HEK293 (cell line): Measurements from ENCODE around the gene RAD17.

Experiments
- CTCF ChIA-PET: fragments of 350-600 bp; formaldehyde crosslinking; extraction: SDS; loops from one replicate; lab custom pipeline; 2021; ENCODE audit warnings: antibody characterized with exemption; lab: Yijun Ruan, JAX
- POLR2A ChIA-PET: fragments of 300-600 bp; formaldehyde crosslinking; extraction: SDS; loops from one replicate; lab custom pipeline; 2020; ENCODE audit warnings: antibody characterized with exemption, inconsistent platforms; lab: Yijun Ruan, JAX
- H3K27ac ChIP-seq: fragments of 200-500 bp; sonication (Bioruptor generic); 2 replicates; pipeline ENCODE4 v1.5.1; 2014; ENCODE audit warnings: low read depth, low read length, control low read depth, inconsistent platforms; ENCODE audit errors: extremely low read depth
- H3K36me3 ChIP-seq, 2 experiments: fragments of 200-500 bp in 1 of 2; sonication (Bioruptor generic) in 1 of 2; 1 replicate in 1 of 2; 2 replicates in 1 of 2; pipeline ENCODE4 v1.5.1; 2014 to 2017; ENCODE audit warnings: inconsistent platforms in 2 of 2, low read length in 2 of 2; ENCODE audit not compliant: control insufficient read depth in 2 of 2, insufficient read depth in 1 of 2
- H3K4me1 ChIP-seq: fragments of 200-500 bp; sonication (Bioruptor generic); 2 replicates; pipeline ENCODE4 v1.5.1; 2014; ENCODE audit warnings: mild to moderate bottlenecking, low read length, inconsistent platforms; ENCODE audit not compliant: control insufficient read depth, insufficient read depth
- H3K4me3 ChIP-seq: 2 replicates; pipeline ENCODE4 v1.5.1; 2011; ENCODE audit warnings: low read depth, mild to moderate bottlenecking, control low read depth, low read length, moderate library complexity
- H3K9me3 ChIP-seq: fragments of 200-500 bp; sonication (Bioruptor generic); 2 replicates; pipeline ENCODE4 v1.5.1; 2014; ENCODE audit warnings: low read depth, low read length, inconsistent platforms; ENCODE audit not compliant: control insufficient read depth, insufficient read depth
- SALL2 ChIP-seq: fragments of 450-650 bp; formaldehyde crosslinking; IDR thresholded peaks from 2 replicates; pipeline ENCODE4 v1.5.0; 2017; ENCODE audit warnings: missing biosample characterization, mild to moderate bottlenecking, missing genetic modification characterization, borderline replicate concordance
- ZBTB17 ChIP-seq: fragments of 450-650 bp; formaldehyde crosslinking; IDR thresholded peaks from 2 replicates; pipeline ENCODE4 v1.5.1; 2016; ENCODE audit warnings: missing biosample characterization, missing genetic modification characterization
- ZBTB20 ChIP-seq: fragments of 450-650 bp; formaldehyde crosslinking; IDR thresholded peaks from 2 replicates; pipeline ENCODE4 v1.5.1; 2016; ENCODE audit warnings: missing biosample characterization, missing genetic modification characterization
- ZBTB7A ChIP-seq: fragments of 450-650 bp; formaldehyde crosslinking; IDR thresholded peaks from 2 replicates; pipeline ENCODE4 v1.5.1; 2016; ENCODE audit warnings: low read depth, missing biosample characterization, missing genetic modification characterization
- ZNF121 ChIP-seq: fragments of 450-650 bp; formaldehyde crosslinking; IDR thresholded peaks from 2 replicates; pipeline ENCODE4 v1.5.1; 2016; ENCODE audit warnings: missing biosample characterization, missing genetic modification characterization
- ZNF157 ChIP-seq: fragments of 450-650 bp; formaldehyde crosslinking; IDR thresholded peaks from 2 replicates; pipeline ENCODE4 v1.5.1; 2016; ENCODE audit warnings: missing biosample characterization, missing genetic modification characterization
- ZNF311 ChIP-seq: fragments of 450-650 bp; formaldehyde crosslinking; IDR thresholded peaks from 2 replicates; pipeline ENCODE4 v1.5.1; 2017; ENCODE audit warnings: missing biosample characterization, missing genetic modification characterization, borderline replicate concordance
- ZNF324 ChIP-seq: fragments of 450-650 bp; formaldehyde crosslinking; IDR thresholded peaks from 2 replicates; pipeline ENCODE4 v1.5.1; 2016; ENCODE audit warnings: missing biosample characterization, missing genetic modification characterization
- ZNF558 ChIP-seq: fragments of 450-650 bp; formaldehyde crosslinking; IDR thresholded peaks from 2 replicates; pipeline ENCODE4 v1.5.1; 2016; ENCODE audit warnings: missing biosample characterization, missing genetic modification characterization
- ZNF658 ChIP-seq: fragments of 450-650 bp; formaldehyde crosslinking; IDR thresholded peaks from 2 replicates; pipeline ENCODE4; 2016; ENCODE audit warnings: missing biosample characterization, missing genetic modification characterization
- ZNF776 ChIP-seq: fragments of 450-650 bp; formaldehyde crosslinking; IDR thresholded peaks from 2 replicates; pipeline ENCODE4 v1.5.0; 2017; ENCODE audit warnings: missing biosample characterization, missing genetic modification characterization, borderline replicate concordance
- TF ChIP-seq, protein P1 (sequence below): fragments of 450-650 bp; formaldehyde crosslinking; IDR thresholded peaks from 2 replicates; pipeline ENCODE4 v1.5.1; 2016; ENCODE audit warnings: missing biosample characterization, missing genetic modification characterization
- TF ChIP-seq, protein P2 (sequence below): fragments of 450-650 bp; formaldehyde crosslinking; IDR thresholded peaks from 2 replicates; pipeline ENCODE4 v1.5.1; 2016; ENCODE audit warnings: missing biosample characterization, missing genetic modification characterization
- TF ChIP-seq, protein P3 (sequence below): fragments of 450-650 bp; formaldehyde crosslinking; IDR thresholded peaks from 2 replicates; pipeline ENCODE4 v1.5.1; 2017; ENCODE audit warnings: missing biosample characterization, missing genetic modification characterization
- TF ChIP-seq, protein P4 (sequence below): fragments of 450-650 bp; formaldehyde crosslinking; IDR thresholded peaks from 2 replicates; pipeline ENCODE4 v1.5.0; 2017; ENCODE audit warnings: missing biosample characterization, missing genetic modification characterization, borderline replicate concordance
- TF ChIP-seq, protein P5 (sequence below): fragments of 450-650 bp; formaldehyde crosslinking; IDR thresholded peaks from 2 replicates; pipeline ENCODE4 v1.5.1; 2017; ENCODE audit warnings: missing biosample characterization, missing genetic modification characterization

The RAD17 gene

DNA sequence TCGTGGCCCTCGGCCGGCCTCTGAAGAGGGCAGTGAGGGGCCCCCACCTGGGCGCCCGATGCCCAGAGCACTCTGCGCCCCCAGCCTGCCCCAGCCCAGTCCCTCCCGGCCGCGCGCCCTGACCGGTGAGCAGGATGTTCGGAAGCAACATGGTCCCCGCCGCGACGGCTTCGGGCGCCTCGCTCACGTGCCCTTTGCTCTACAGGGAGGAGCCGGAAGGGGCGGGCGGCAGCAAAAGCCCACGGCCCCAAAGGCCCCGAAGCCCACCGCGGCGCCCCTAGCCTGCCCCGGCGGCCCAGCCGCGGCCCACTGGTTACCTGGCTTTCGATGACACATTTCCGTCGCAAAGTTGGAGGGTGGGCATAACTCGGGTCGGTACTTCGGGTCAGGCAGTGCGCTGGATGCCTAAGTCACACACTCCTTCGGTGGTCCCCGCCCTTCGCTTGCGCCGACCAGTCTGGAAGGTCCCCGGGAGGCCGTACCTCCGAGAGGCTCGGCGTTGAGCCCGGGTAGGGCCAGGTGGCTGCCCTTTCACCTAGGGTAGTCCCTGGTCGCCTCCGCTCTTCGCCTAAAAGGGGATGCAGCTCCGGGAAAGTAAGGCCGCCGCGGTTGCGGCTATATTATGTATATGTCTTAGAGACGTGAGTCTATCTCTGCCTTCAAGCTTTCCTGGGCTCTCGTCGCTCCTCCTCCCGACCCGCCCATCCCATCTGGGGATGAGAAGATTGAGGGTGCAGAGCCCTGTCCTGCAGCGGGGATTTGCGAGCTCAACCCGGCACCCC, at the start of gene RAD17, which contains the start of the genes AK6 and TAF9 (continued):
- TF ChIP-seq, protein P1, sequence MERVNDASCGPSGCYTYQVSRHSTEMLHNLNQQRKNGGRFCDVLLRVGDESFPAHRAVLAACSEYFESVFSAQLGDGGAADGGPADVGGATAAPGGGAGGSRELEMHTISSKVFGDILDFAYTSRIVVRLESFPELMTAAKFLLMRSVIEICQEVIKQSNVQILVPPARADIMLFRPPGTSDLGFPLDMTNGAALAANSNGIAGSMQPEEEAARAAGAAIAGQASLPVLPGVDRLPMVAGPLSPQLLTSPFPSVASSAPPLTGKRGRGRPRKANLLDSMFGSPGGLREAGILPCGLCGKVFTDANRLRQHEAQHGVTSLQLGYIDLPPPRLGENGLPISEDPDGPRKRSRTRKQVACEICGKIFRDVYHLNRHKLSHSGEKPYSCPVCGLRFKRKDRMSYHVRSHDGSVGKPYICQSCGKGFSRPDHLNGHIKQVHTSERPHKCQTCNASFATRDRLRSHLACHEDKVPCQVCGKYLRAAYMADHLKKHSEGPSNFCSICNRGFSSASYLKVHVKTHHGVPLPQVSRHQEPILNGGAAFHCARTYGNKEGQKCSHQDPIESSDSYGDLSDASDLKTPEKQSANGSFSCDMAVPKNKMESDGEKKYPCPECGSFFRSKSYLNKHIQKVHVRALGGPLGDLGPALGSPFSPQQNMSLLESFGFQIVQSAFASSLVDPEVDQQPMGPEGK (tag by site-specific recombination), result peak; percentile 95
- TF ChIP-seq ZBTB20 (peak; percentile 87), ZNF157 (tag by site-specific recombination) (no peak), ZBTB7A (tag by site-specific recombination) (peak; percentile 99), ZNF121 (tag by site-specific recombination) (no peak), ZNF558 (tag by site-specific recombination) (no peak), SALL2 (no peak), ZNF324 (peak; percentile 74), ZNF658 (no peak), ZNF311 (tag by site-specific recombination) (no peak)
- TF ChIP-seq, protein P2, sequence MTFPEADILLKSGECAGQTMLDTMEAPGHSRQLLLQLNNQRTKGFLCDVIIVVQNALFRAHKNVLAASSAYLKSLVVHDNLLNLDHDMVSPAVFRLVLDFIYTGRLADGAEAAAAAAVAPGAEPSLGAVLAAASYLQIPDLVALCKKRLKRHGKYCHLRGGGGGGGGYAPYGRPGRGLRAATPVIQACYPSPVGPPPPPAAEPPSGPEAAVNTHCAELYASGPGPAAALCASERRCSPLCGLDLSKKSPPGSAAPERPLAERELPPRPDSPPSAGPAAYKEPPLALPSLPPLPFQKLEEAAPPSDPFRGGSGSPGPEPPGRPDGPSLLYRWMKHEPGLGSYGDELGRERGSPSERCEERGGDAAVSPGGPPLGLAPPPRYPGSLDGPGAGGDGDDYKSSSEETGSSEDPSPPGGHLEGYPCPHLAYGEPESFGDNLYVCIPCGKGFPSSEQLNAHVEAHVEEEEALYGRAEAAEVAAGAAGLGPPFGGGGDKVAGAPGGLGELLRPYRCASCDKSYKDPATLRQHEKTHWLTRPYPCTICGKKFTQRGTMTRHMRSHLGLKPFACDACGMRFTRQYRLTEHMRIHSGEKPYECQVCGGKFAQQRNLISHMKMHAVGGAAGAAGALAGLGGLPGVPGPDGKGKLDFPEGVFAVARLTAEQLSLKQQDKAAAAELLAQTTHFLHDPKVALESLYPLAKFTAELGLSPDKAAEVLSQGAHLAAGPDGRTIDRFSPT (tag by site-specific recombination), result no peak
- TF ChIP-seq, protein P3, sequence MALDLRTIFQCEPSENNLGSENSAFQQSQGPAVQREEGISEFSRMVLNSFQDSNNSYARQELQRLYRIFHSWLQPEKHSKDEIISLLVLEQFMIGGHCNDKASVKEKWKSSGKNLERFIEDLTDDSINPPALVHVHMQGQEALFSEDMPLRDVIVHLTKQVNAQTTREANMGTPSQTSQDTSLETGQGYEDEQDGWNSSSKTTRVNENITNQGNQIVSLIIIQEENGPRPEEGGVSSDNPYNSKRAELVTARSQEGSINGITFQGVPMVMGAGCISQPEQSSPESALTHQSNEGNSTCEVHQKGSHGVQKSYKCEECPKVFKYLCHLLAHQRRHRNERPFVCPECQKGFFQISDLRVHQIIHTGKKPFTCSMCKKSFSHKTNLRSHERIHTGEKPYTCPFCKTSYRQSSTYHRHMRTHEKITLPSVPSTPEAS (tag by site-specific recombination), result no peak
- TF ChIP-seq, protein P4, sequence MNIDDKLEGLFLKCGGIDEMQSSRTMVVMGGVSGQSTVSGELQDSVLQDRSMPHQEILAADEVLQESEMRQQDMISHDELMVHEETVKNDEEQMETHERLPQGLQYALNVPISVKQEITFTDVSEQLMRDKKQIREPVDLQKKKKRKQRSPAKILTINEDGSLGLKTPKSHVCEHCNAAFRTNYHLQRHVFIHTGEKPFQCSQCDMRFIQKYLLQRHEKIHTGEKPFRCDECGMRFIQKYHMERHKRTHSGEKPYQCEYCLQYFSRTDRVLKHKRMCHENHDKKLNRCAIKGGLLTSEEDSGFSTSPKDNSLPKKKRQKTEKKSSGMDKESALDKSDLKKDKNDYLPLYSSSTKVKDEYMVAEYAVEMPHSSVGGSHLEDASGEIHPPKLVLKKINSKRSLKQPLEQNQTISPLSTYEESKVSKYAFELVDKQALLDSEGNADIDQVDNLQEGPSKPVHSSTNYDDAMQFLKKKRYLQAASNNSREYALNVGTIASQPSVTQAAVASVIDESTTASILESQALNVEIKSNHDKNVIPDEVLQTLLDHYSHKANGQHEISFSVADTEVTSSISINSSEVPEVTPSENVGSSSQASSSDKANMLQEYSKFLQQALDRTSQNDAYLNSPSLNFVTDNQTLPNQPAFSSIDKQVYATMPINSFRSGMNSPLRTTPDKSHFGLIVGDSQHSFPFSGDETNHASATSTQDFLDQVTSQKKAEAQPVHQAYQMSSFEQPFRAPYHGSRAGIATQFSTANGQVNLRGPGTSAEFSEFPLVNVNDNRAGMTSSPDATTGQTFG (tag by site-specific recombination), result no peak

DNA sequence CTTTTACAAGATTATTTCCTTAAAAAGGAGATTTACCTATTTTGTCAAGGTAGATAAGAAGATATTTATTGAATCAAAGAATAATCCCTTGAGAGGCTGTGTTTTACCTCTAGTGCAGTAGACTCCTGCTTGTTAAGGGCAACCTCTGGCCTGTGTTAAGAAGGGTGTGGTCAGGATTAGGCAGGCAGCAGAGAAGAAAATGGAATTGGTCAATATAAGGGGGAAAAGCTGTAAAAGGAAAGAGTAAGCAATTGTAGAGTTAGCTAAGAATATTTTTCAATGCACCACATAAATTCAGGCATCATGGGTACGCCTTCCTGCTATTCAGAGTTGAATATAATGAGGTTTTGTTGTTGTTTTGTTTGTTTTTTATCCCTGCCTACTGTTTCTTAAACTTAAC, 43.3 kb upstream of the RAD17 start:
- TF ChIP-seq, protein P5, sequence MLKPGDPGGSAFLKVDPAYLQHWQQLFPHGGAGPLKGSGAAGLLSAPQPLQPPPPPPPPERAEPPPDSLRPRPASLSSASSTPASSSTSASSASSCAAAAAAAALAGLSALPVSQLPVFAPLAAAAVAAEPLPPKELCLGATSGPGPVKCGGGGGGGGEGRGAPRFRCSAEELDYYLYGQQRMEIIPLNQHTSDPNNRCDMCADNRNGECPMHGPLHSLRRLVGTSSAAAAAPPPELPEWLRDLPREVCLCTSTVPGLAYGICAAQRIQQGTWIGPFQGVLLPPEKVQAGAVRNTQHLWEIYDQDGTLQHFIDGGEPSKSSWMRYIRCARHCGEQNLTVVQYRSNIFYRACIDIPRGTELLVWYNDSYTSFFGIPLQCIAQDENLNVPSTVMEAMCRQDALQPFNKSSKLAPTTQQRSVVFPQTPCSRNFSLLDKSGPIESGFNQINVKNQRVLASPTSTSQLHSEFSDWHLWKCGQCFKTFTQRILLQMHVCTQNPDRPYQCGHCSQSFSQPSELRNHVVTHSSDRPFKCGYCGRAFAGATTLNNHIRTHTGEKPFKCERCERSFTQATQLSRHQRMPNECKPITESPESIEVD (tag by site-specific recombination), result no peak
- TF ChIP-seq ZBTB17 (tag by site-specific recombination) (peak; percentile 79), ZNF776 (tag by site-specific recombination) (no peak)
- Histone ChIP-seq H3K27ac (no peak overlapping the region), H3K9me3 (no peaks in the 10 kb centered on the region), H3K4me1 (peaks cover 5% of the 10 kb centered on the region; the same call in 1 of the 2 replicates), H3K36me3 (no peaks in the 10 kb centered on the region; a peak in 1 of 3 replicates), H3K4me3 (no peak overlapping the region)
- ChIA-PET POLR2A (no interaction called here), CTCF (interaction anchor here (0.6 kb wide), 1 partner anchor 233 kb away, joined by 3 read pairs; no protein-coding TSS in a partner anchor)
